OCI-LY3 (cell line): ENCODE measurements around the gene ARVCF.

Source experiments
- H2AFZ ChIP-seq: fragments of 200-600, 300-600 bp; shearing (Covaris generic); 2 replicates; pipeline ENCODE4 v1.6.0; 2014; ENCODE audit warnings: antibody characterized with exemption, low read depth, low read length
- H3K27ac ChIP-seq: fragments of 200-600, 300-600 bp; sonication (generic); 2 replicates; pipeline ENCODE4 v1.5.1; 2014; ENCODE audit warnings: mild to moderate bottlenecking, low read length, moderate library complexity, mixed read lengths
- H3K27me3 ChIP-seq: fragments of 200-600, 300-600 bp; sonication (generic); 2 replicates; pipeline ENCODE4 v1.6.1; 2014; ENCODE audit warnings: low read depth, low read length, mixed read lengths
- H3K36me3 ChIP-seq: fragments of 200-600, 300-600 bp; sonication (generic); replicated peaks from 2 replicates; pipeline ENCODE3; 2014; ENCODE audit warnings: low read depth, low read length, mixed read lengths
- H3K4me1 ChIP-seq: fragments of 300-600, 200-600 bp; sonication (generic); 2 replicates; pipeline ENCODE4 v1.6.1; 2014; ENCODE audit warnings: low read length, mixed read lengths
- H3K4me2 ChIP-seq: fragments of 200-600, 300-600 bp; sonication (generic); 2 replicates; pipeline ENCODE4 v1.6.1; 2014; ENCODE audit warnings: low read length, mixed read lengths
- H3K4me3 ChIP-seq: fragments of 300-600, 200-600 bp; sonication (generic); 2 replicates; pipeline ENCODE4 v1.5.1; 2014; ENCODE audit warnings: antibody characterized with exemption, mild to moderate bottlenecking, low read length, moderate library complexity
- H3K79me2 ChIP-seq: fragments of 300-600, 200-600 bp; shearing (Covaris generic); 2 replicates; pipeline ENCODE4 v1.6.1; 2014; ENCODE audit warnings: mild to moderate bottlenecking, low read length, mixed read lengths
- H3K9ac ChIP-seq: fragments of 300-600, 200-600 bp; shearing (Covaris generic); 2 replicates; pipeline ENCODE4 v1.6.0; 2014; ENCODE audit warnings: mild to moderate bottlenecking, low read length, moderate library complexity
- H3K9me3 ChIP-seq: fragments of 200-600, 300-600 bp; shearing (Covaris generic); 2 replicates; pipeline ENCODE4 v1.6.1; 2014; ENCODE audit warnings: low read length, mixed read lengths; ENCODE audit not compliant: insufficient read depth
- H4K20me1 ChIP-seq: fragments of 200-600, 300-600 bp; sonication (generic); 2 replicates; pipeline ENCODE4 v1.6.1; 2016; ENCODE audit warnings: low read length, mixed read lengths; ENCODE audit not compliant: insufficient read depth
- CTCF ChIP-seq: fragments of 200-600, 300-600 bp; sonication (generic); IDR thresholded peaks from 2 replicates; pipeline ENCODE4 v1.5.1; 2014; ENCODE audit warnings: antibody characterized with exemption, low read length, low read depth
- EZH2phosphoT487 ChIP-seq: fragments of 200-600 bp; shearing (Covaris generic); IDR thresholded peaks from 2 replicates; pipeline ENCODE4 v1.6.1; 2018; ENCODE audit warnings: antibody characterized with exemption, mixed run types, low read depth

The ARVCF gene

GRCh38 chr22:19948057-19948760 lies 68.4 kb downstream of the ARVCF start:
- H3K4me1 ChIP-seq, result peaks cover 9% of the 10 kb centered on the region; the same call in 1 of the 2 replicates
- H3K79me2 ChIP-seq, result peaks cover 60% of the 10 kb centered on the region
- H3K9me3 ChIP-seq, result no peaks in the 10 kb centered on the region
- TF ChIP-seq CTCF (no peak), EZH2phosphoT487 (no peak)
- H3K27ac ChIP-seq, result no peak overlapping the region
- no peak overlapping the region for H3K4me3 ChIP-seq
- H3K4me2 ChIP-seq, result no peak overlapping the region
- no peaks in the 10 kb centered on the region for H3K27me3 ChIP-seq
- no peak overlapping the region for H2AFZ ChIP-seq
- peaks cover 32% of the 10 kb centered on the region for H3K36me3 ChIP-seq
- peaks cover 22% of the 10 kb centered on the region for H4K20me1 ChIP-seq
- H3K9ac ChIP-seq, result no peak overlapping the region

- Histone ChIP-seq H3K4me3 (peak overlapping the region; percentile 91), H3K4me1 (peaks cover 21% of the 10 kb centered on the region), H3K4me2 (peak overlapping the region; percentile 98), H3K27ac (peak overlapping the region; percentile 72), H2AFZ (no peak overlapping the region), H3K79me2 (peaks cover 74% of the 10 kb centered on the region), H4K20me1 (peaks cover 6% of the 10 kb centered on the region; the same call in 1 of the 2 replicates), H3K9me3 (no peaks in the 10 kb centered on the region), H3K36me3 (peaks cover 14% of the 10 kb centered on the region), H3K9ac (peak overlapping the region; percentile 99), H3K27me3 (no peaks in the 10 kb centered on the region)
- TF ChIP-seq CTCF, result no peak
- no peak for TF ChIP-seq EZH2phosphoT487
These were observed 73.3 kb downstream of the ARVCF start for GRCh38 chr22:19943082-19944026.

GRCh38 chr22:19942157-19943081 lies 74.2 kb downstream of the ARVCF start:
- TF ChIP-seq CTCF (no peak), EZH2phosphoT487 (no peak)
- Histone ChIP-seq H3K4me1 (peaks cover 19% of the 10 kb centered on the region), H3K79me2 (peaks cover 69% of the 10 kb centered on the region), H3K4me2 (peak overlapping the region; percentile 98), H2AFZ (peak overlapping the region; percentile 35; the same call in 1 of the 2 replicates), H4K20me1 (0 out of 2 replicates have a peak, but pooled peaks cover 2% of the 10 kb centered on the region), H3K36me3 (peaks cover 11% of the 10 kb centered on the region), H3K9me3 (no peaks in the 10 kb centered on the region), H3K4me3 (peak overlapping the region; percentile 91), H3K9ac (peak overlapping the region; percentile 99), H3K27me3 (no peaks in the 10 kb centered on the region), H3K27ac (peak overlapping the region; percentile 72)
